Spleen (tissue), 7 donors: ENCODE data around the gene PRSS35.

Source experiments
- CTCF ChIP-seq, 11 experiments: fragments of 200-600 bp in 7 of 11; fragments of 450-650 bp in 4 of 11; sonication (generic) in 4 of 11; IDR thresholded peaks in 8 of 11; conservative IDR thresholded peaks in 3 of 11; 1 replicate in 7 of 11; 2 replicates in 4 of 11; pipeline versions ENCODE4 v1.4.0 to v1.8.0; 2016 to 2021; ENCODE audit warnings: antibody characterized with exemption in 11 of 11, inconsistent platforms in 4 of 11, mild to moderate bottlenecking in 1 of 11
- POLR2A ChIP-seq, 3 donors: fragments of 450-650 bp; IDR thresholded peaks; one replicate each; pipeline ENCODE4 v1.5.1; 2017; ENCODE audit warnings: antibody characterized with exemption in 3 of 3, mild to moderate bottlenecking in 1 of 3
- POLR2AphosphoS5 ChIP-seq, 3 donors: sonication (generic); formaldehyde crosslinking; IDR thresholded peaks; one replicate each; pipeline ENCODE4 v1.5.1; 2017; ENCODE audit warnings: antibody characterized with exemption in 3 of 3
- donor health status: DM: no; HTN: no; CAD: no; lungs with moderate emphysema.
- donor health status: DM: no; HTN: no; CAD: no.
- donor health status: DM: no; HTN: no; CAD: no.

DNA sequence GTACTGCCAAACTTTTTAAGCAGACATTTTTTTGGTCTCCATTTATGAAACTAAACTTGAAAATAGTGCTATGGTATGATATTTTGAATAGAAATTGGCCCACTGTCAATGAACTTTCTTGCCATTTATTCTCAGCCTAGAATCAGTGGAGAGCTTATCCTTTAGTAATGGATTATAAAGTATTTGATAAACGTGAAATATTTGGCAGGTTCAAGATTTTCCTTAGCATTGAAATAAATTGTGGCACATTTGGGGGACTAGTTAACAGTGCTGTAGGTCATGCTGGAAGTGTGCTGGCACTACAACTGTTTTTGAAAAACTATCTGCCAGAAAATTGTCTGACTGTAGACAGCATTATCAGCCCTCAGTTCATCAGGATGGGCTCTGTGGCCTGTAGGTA is 2.1 kb downstream of the PRSS35 start:
- TF ChIP-seq CTCF (IDR thresholded peaks at IDR 0.05 in 8 of 11, conservative IDR thresholded peaks at IDR 0.05 in 3 of 11), result no peak
- TF ChIP-seq POLR2A (IDR thresholded peaks at IDR 0.05), result no peak
- no peak for TF ChIP-seq POLR2AphosphoS5 (IDR thresholded peaks at IDR 0.05)
